Suprapubic skin (tissue), 4 donors: Measurements from ENCODE around the gene F7. TPM values are rescaled to one million over a fixed set of nuclear protein-coding genes. Genes with fewer than 3 reads are reported as not detected.

ENCODE experiments used
- DNase-seq, 2 donors: peaks; one replicate each; pipeline ENCODE4 v3.0.0-alpha.2; 2019; ENCODE audit warnings: low spot score in 2 of 2
- H3K27ac ChIP-seq: fragments of 200-600 bp; sonication (generic); one replicate; pipeline ENCODE4 v1.5.1; 2019
- H3K27me3 ChIP-seq: fragments of 200-600 bp; sonication (generic); one replicate; pipeline ENCODE4 v1.5.1; 2019
- H3K36me3 ChIP-seq: fragments of 200-600 bp; sonication (generic); one replicate; pipeline ENCODE4 v1.5.1; 2019
- H3K4me1 ChIP-seq: fragments of 200-600 bp; sonication (generic); one replicate; pipeline ENCODE4 v1.5.1; 2019
- H3K4me3 ChIP-seq: fragments of 200-600 bp; sonication (generic); one replicate; pipeline ENCODE4 v1.5.1; 2019; ENCODE audit warnings: mild to moderate bottlenecking
- H3K9me3 ChIP-seq: fragments of 200-600 bp; sonication (generic); one replicate; pipeline ENCODE4 v1.5.1; 2019
- EP300 ChIP-seq: sonication (generic); formaldehyde crosslinking; IDR thresholded peaks from one replicate; pipeline ENCODE4 v1.6.1; 2017; ENCODE audit warnings: antibody characterized with exemption
- POLR2A ChIP-seq, 2 donors: fragments of 450-650 bp; IDR thresholded peaks; one replicate each; pipeline ENCODE4 v1.6.1; 2017; ENCODE audit warnings: antibody characterized with exemption in 2 of 2, mild to moderate bottlenecking in 2 of 2, moderate library complexity in 2 of 2
- POLR2AphosphoS5 ChIP-seq, 3 donors: sonication (generic); formaldehyde crosslinking; IDR thresholded peaks; one replicate each; pipeline ENCODE4 v1.6.1; 2017; ENCODE audit warnings: antibody characterized with exemption in 3 of 3
- WGBS: methylation state at CpG from one replicate; pipeline ENCODE4 v1.1.5; 2018; 5-methylcytosine and 5-hydroxymethylcytosine counted together
- total RNA-seq, 4 donors: library from RNA; depleted of rRNA; stranded (reverse); fragments of >200 nt; gene quantifications; one replicate each; pipeline ENCODE4 v1.1.0, GENCODE V29; 2016
- TF ChIP-seq, protein P1 (sequence below), 2 donors: fragments of 200-600 bp in 1 of 2; fragments of 450-650 bp in 1 of 2; sonication (generic) in 1 of 2; IDR thresholded peaks; one replicate each; pipeline ENCODE4 v1.5.1; 2016 to 2019; ENCODE audit warnings: antibody characterized with exemption in 2 of 2, mild to moderate bottlenecking in 1 of 2, moderate library complexity in 1 of 2

Gene F7
- total RNA-seq, 4 donors from 2014 or later: not detected

DNA sequence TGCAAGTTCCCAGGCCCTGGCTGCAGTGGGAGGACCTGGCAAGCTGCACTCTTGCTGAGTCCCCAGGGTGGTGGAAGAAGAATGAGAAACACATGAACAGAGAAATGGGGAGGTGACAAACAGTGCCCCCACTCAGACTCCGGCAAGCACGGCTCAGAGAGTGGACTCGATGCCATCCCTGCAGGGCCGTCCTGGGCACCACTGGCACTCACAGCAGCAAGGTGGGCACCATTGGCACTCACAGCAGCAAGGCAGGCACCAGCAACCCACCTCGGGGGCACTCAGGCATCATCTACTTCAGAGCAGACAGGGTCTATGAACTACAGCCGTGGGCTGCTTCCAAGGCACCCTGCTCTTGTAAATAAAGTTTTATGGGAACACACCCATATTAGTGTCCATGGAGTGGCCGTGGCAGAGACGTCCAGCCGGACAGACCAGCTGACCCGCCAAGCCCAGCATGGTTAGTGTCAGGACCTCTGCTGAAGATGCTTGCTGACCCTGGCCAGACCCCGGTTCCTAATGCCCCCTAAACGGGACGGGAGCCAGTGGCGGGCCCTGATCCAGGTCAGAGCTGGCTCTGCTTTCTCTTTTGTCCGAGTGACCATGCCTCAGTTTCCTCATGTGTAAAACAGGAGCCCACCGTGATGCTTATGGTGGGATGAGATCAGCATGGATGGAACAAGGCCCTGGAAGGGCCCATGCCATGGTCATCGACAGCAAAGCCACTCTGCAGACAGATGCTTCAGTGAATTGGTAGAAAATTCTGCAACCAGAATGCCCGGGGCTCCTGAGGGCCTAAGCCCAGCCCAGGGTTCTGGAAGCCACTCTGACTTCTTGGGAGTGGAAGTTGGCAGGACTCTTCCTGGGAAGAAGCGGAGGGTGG, 14.9 kb downstream of the F7 start:
- WGBS: 90% methylated on average over 13 of the region's 19 CpGs
- H3K4me3 ChIP-seq: no peak overlapping the region
- peaks cover 8% of the 10 kb centered on the region for H3K4me1 ChIP-seq
- no peaks in the 10 kb centered on the region for H3K36me3 ChIP-seq
- DNase-seq: peak in 1 of 2 donors; percentile 63
- TF ChIP-seq, protein P1, sequence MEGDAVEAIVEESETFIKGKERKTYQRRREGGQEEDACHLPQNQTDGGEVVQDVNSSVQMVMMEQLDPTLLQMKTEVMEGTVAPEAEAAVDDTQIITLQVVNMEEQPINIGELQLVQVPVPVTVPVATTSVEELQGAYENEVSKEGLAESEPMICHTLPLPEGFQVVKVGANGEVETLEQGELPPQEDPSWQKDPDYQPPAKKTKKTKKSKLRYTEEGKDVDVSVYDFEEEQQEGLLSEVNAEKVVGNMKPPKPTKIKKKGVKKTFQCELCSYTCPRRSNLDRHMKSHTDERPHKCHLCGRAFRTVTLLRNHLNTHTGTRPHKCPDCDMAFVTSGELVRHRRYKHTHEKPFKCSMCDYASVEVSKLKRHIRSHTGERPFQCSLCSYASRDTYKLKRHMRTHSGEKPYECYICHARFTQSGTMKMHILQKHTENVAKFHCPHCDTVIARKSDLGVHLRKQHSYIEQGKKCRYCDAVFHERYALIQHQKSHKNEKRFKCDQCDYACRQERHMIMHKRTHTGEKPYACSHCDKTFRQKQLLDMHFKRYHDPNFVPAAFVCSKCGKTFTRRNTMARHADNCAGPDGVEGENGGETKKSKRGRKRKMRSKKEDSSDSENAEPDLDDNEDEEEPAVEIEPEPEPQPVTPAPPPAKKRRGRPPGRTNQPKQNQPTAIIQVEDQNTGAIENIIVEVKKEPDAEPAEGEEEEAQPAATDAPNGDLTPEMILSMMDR (IDR thresholded peaks at IDR 0.05): no peak
- TF ChIP-seq POLR2AphosphoS5 (IDR thresholded peaks at IDR 0.05): no peak
- no peak for TF ChIP-seq EP300
- no peak for TF ChIP-seq POLR2A (IDR thresholded peaks at IDR 0.05)
- H3K27ac ChIP-seq: no peak overlapping the region
- no peaks in the 10 kb centered on the region for H3K9me3 ChIP-seq
- peaks cover 4% of the 10 kb centered on the region for H3K27me3 ChIP-seq

DNA sequence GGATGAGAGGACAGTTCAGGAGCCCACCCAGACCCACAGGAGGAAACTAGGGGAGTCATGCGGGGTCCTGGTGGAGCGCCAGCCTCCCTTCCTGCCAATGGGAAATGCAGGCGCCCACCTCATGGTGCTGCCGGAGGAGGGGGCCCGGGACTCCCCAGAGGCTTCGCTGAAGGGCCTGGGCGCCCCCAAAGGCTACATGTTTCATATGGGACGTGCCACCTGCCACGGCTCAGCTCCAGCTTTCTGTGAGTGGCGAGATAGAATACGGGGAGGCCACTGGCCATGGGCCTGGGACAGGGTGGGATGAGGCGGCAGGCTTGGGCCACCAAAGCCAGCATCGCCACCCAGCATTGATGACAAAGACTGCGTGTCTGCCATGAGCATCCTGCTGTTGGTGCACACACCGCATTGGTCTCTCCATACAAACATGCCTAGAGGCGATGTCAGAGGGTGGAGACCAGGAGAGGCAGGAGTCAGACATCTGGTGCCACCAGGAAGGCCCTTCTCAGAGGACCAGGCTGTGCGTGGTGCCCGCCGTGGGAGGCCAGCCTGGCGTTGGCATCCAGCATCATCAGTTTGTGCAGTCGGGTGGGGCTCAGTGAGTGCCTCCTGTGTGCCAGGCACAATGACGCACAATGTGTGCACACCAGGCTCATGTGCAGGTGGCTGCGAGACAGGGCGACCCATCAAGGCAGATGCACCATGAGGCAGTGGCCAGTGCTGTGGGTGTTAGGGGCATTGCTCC, 15.8 kb downstream of the F7 start:
- Histone ChIP-seq H3K4me1 (peaks cover 8% of the 10 kb centered on the region), H3K4me3 (no peak overlapping the region), H3K36me3 (no peaks in the 10 kb centered on the region), H3K9me3 (no peaks in the 10 kb centered on the region), H3K27ac (peak overlapping the region; percentile 53), H3K27me3 (peaks cover 4% of the 10 kb centered on the region)
- 90% methylated on average over 11 of the region's 24 CpGs for WGBS
- TF ChIP-seq POLR2AphosphoS5 (IDR thresholded peaks at IDR 0.05) (no peak), EP300 (no peak), POLR2A (IDR thresholded peaks at IDR 0.05) (no peak)
- TF ChIP-seq, protein P1 (IDR thresholded peaks at IDR 0.05): no peak
- peak in 1 of 2 donors; percentile 67 for DNase-seq

DNA sequence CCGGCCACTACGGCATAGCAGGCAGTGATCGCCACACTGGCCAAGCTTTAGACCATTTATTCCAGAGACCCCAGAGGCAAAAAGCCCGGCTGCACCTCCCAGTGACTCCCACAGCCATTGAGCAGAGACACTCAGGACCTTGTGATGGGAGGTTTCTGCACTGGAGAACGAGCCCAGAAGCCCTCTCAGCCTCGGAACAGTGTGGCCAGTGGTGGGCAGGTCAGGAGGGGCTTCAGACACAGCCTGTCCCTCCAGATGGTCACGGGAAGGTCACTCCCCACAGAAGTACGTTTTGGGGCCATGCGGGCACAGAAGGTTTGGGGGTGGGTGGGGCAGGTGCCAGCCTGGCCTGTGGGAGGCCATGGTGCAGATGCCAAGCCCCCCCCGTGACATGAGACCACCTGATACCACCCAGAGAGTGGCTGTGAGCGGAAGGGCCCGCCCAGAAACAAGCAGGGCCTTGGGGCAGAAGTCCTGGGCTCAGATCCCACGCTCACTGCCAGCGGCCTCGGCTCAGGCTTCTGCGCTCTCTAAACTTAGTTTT, 16.4 kb downstream of the F7 start:
- 40% methylated on average over 9 of the region's 16 CpGs for WGBS
- Histone ChIP-seq H3K27ac (peak overlapping the region; percentile 53), H3K36me3 (no peaks in the 10 kb centered on the region), H3K27me3 (peaks cover 4% of the 10 kb centered on the region), H3K4me1 (peaks cover 8% of the 10 kb centered on the region), H3K9me3 (no peaks in the 10 kb centered on the region), H3K4me3 (peak overlapping the region; percentile 33)
- peak in 1 of 2 donors; percentile 65 for DNase-seq
- TF ChIP-seq, protein P1 (IDR thresholded peaks at IDR 0.05): no peak
- TF ChIP-seq POLR2A (IDR thresholded peaks at IDR 0.05): no peak
- TF ChIP-seq EP300: no peak
- no peak for TF ChIP-seq POLR2AphosphoS5 (IDR thresholded peaks at IDR 0.05)

DNA sequence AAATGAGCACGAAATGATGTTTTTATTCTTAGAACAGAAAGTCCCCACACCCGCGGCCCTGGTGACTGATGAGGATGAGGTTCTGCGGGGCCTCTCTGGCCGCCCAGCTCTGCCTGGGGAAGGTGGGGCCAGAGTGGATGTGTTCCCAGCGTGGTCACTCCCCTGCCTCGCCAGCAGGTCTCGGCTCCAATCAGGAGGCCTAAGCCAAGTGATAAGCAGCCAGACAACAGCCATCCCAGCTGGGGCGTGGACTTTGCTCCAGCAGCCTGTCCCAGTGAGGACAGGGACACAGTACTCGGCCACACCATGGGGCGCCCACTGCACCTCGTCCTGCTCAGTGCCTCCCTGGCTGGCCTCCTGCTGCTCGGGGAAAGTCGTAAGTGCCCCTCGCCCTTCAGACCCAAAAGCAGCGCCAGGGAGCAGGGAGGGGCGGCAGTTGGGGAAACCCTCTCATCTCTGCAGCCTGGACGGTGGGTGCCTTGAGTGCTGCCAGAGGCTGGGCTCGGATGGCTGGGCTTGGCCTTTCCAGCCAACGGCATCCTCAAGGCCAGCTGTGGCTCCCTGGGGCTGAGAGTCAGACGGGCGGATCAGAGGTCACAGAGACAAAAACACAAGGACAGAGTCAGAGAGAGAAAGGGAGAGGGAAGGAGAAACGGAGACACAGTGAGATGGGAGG, 17.1 kb downstream of the F7 start, which contains the start of gene F10:
Gene F10, plus strand, starts transcription at position 250 of the 676 bp plus-strand sequence. Its CDS starts 57 bp downstream, at position 307.
- TF ChIP-seq POLR2AphosphoS5 (IDR thresholded peaks at IDR 0.05) (no peak), EP300 (no peak), POLR2A (IDR thresholded peaks at IDR 0.05) (no peak)
- TF ChIP-seq, protein P1 (IDR thresholded peaks at IDR 0.05): no peak
- Histone ChIP-seq H3K4me1 (peaks cover 8% of the 10 kb centered on the region), H3K27me3 (peaks cover 4% of the 10 kb centered on the region), H3K27ac (peak within 1 kb of the TSS; percentile 53), H3K4me3 (peak within 1 kb of the TSS; percentile 33), H3K36me3 (no peaks in the 10 kb centered on the region), H3K9me3 (no peaks in the 10 kb centered on the region)
- 32% methylated on average over 12 of the region's 23 CpGs for WGBS
- DNase-seq: peak in 1 of 2 donors; percentile 80
